PC-3 (cell line): ENCODE measurements around the gene TSPAN32. TPM values are rescaled to one million over a fixed set of nuclear protein-coding genes. Genes with fewer than 3 reads are reported as not detected.

Experiments
- ATAC-seq: fragments of 200-7000 bp; cut with Tn5 transposase; 2 replicates; pipeline ENCODE4 v1.9.1; 2020; ENCODE audit warnings: mild to moderate bottlenecking, moderate library complexity
- BruUV-seq: library from RNA; stranded (reverse); fragments of 400-500 nt; replicated peaks from 2 replicates; lab custom pipeline; 2021; lab: Mats Ljungman, UMichigan
- CTCF ChIA-PET: fragments of 300-600 bp; sonication (Branson Sonifier 250); formaldehyde crosslinking; loops from one replicate; lab custom pipeline; 2022; ENCODE audit warnings: antibody characterized with exemption; lab: Charles Lee
- POLR2A ChIA-PET: fragments of 300-600 bp; sonication (Branson Sonifier 250); formaldehyde crosslinking; loops from one replicate; lab custom pipeline; 2022; ENCODE audit warnings: antibody characterized with exemption; ENCODE audit not compliant: unreplicated experiment; lab: Charles Lee
- DNase-seq: peaks from one replicate; pipeline ENCODE4 v3.0.0-alpha.2; 2015
- H2AFZ ChIP-seq: fragments of 300-600 bp; sonication (generic); 2 replicates; pipeline ENCODE4 v1.6.0; 2016; ENCODE audit warnings: antibody characterized with exemption, low read length
- H3F3A ChIP-seq: fragments of 300-600 bp; sonication (generic); one replicate; pipeline ENCODE4 v1.6.0; 2017; ENCODE audit warnings: antibody characterized with exemption, low read length, control low read depth, mild to moderate bottlenecking; ENCODE audit not compliant: unreplicated experiment
- H3K27ac ChIP-seq: fragments of 300-600 bp; sonication (generic); 2 replicates; pipeline ENCODE4 v1.5.1; 2016; ENCODE audit warnings: mild to moderate bottlenecking, low read length
- H3K27me3 ChIP-seq: fragments of 300-600 bp; sonication (generic); 2 replicates; pipeline ENCODE4 v1.6.1; 2016; ENCODE audit warnings: low read length, mixed read lengths
- H3K36me3 ChIP-seq: fragments of 300-600 bp; sonication (generic); 2 replicates; pipeline ENCODE4 v1.6.1; 2016; ENCODE audit warnings: low read depth, mixed run types, low read length, mixed read lengths
- H3K4me1 ChIP-seq: fragments of 300-600 bp; sonication (generic); 2 replicates; pipeline ENCODE4 v1.5.1; 2016; ENCODE audit warnings: low read length; ENCODE audit not compliant: insufficient read depth
- H3K4me2 ChIP-seq: fragments of 300-600 bp; sonication (generic); 2 replicates; pipeline ENCODE4 v1.6.0; 2016; ENCODE audit warnings: low read length
- H3K4me3 ChIP-seq: fragments of 300-600 bp; sonication (generic); 2 replicates; pipeline ENCODE4 v1.5.1; 2016; ENCODE audit warnings: mild to moderate bottlenecking, low read length, mixed read lengths
- H3K79me2 ChIP-seq: fragments of 300-600 bp; sonication (generic); 2 replicates; pipeline ENCODE4 v1.6.1; 2017; ENCODE audit warnings: low read length, mixed read lengths
- H3K9ac ChIP-seq: fragments of 300-600 bp; sonication (generic); 2 replicates; pipeline ENCODE4 v1.6.0; 2016; ENCODE audit warnings: mild to moderate bottlenecking, low read length
- H3K9me2 ChIP-seq: fragments of 300-600 bp; sonication (generic); replicated peaks from 2 replicates; pipeline ENCODE4 v1.6.1; 2016; ENCODE audit warnings: mixed run types, low read length, mixed read lengths
- H3K9me3 ChIP-seq: fragments of 300-600 bp; sonication (generic); 2 replicates; pipeline ENCODE4 v1.6.1; 2016; ENCODE audit warnings: low read length, mixed read lengths
- H4K20me1 ChIP-seq: fragments of 300-600 bp; sonication (generic); 2 replicates; pipeline ENCODE4 v1.6.1; 2016; ENCODE audit warnings: low read length, mixed read lengths
- EZH2 ChIP-seq: fragments of 300-600 bp; sonication (generic); IDR thresholded peaks from one replicate; pipeline ENCODE4 v1.6.1; 2017; ENCODE audit warnings: antibody characterized with exemption, mild to moderate bottlenecking, low read length; ENCODE audit not compliant: unreplicated experiment
- EZH2phosphoT487 ChIP-seq: fragments of 300-600 bp; sonication (generic); IDR thresholded peaks from 2 replicates; pipeline ENCODE4 v1.6.1; 2018; ENCODE audit warnings: mild to moderate bottlenecking, antibody characterized with exemption, low read length, borderline replicate concordance
- intact Hi-C: fragments of 100-400 bp; cut with micrococcal nuclease; formaldehyde crosslinking; loops from 2 replicates; pipeline ENCODE4 v1.9.0; 2023
- total RNA-seq: library from RNA; depleted of rRNA; stranded (reverse); fragments of >200 nt; gene quantifications from 2 replicates; pipeline ENCODE4 v1.2.3, GENCODE V29; 2014
- TF ChIP-seq, protein P1 (sequence below): fragments of 300-600 bp; sonication (generic); conservative IDR thresholded peaks from 2 replicates; pipeline ENCODE4 v1.5.1; 2017; ENCODE audit warnings: antibody characterized with exemption, low read depth, mild to moderate bottlenecking, low read length

Gene TSPAN32
- total RNA-seq, 1 experiment from 2014 or later: not detected

DNA sequence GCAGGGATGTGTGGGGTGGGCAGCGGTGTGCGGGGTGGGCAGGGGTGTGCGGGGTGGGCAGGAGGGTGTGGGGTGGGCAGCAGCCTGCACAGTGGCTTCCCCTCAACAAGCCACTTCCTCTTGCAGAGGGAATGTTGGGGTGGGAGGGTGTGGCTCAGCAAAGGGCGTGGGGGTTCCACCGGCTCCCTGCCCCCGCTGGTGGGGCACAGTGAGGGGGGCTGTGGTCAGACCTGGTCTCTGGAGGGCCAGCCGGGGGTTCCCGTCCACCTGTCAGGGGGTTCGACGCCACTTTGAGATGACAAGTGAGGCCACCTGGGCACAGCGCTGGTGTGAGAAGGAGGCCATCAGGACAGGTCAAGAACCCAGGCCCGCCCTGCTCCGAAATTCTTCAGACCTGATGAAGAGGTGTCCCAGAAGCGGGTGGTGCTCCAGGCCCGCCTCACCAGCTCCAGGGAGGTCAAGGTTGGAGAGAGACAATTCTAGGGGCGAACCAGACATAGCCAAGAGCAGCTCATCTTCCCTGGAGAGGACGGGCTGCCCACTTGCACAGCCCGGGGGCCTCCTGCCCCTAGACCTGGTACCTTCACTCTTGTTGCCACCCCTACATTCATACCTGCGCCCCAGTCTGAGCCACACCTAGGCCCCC is 1.4 kb upstream of the TSPAN32 start:
- intact Hi-C loops: no loop called here
- Histone ChIP-seq H3K79me2 (no peaks in the 10 kb centered on the region), H3K9ac (no peak overlapping the region), H4K20me1 (no peaks in the 10 kb centered on the region), H3F3A (no peaks in the 10 kb centered on the region), H3K9me3 (no peaks in the 10 kb centered on the region), H3K4me1 (no peaks in the 10 kb centered on the region), H2AFZ (no peak overlapping the region), H3K27me3 (no peaks in the 10 kb centered on the region), H3K4me2 (no peak overlapping the region), H3K27ac (no peak overlapping the region), H3K36me3 (no peaks in the 10 kb centered on the region), H3K9me2 (no peaks in the 10 kb centered on the region), H3K4me3 (no peak overlapping the region)
- DNase-seq (no peak), ATAC-seq (no peak)
- no peak for TF ChIP-seq EZH2
- no TSS peak for BruUV-seq
- ChIA-PET POLR2A (no interaction called here), CTCF (no interaction called here)

DNA sequence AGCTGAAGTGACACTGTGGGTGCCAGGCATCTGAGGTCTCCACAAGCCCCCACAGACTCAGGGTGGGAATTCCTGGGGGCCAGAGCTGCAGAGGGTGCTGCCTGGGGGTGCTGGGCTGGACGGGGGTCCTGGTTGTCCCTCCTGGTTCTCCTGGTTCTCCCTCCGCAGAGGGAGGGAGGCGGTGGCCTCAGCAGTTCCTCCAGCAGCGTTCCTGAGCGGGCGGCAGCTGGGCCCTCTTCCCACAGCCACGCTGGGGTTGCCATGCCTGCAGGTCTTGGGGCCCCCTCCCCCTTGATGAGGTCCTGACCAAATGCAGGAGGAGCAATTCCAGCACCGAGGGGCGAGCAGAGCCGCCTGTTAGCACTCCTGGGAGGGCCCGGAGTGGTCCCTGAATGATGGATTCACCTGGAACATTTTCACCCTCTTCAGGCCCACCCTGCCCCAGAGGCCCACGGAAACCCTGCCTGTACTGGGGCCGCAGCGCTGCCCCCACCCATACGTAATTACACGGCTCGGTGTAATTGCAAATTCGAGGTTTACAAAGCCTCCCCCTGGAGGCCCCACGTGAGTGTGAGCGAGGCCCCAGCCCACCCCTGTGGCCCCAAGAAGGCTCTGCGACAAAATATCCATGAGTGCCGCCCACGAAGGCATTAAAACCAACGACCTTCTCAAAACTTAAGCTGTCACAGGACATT is 730 bp upstream of the TSPAN32 start:
- POLR2A ChIA-PET: interaction anchor here (0.6 kb wide), 1 partner anchor 77 kb away, joined by 3 read pairs; no protein-coding TSS in a partner anchor
- H3K36me3 ChIP-seq: no peaks in the 10 kb centered on the region
- intact Hi-C loops: no loop called here
- H2AFZ ChIP-seq: no peak overlapping the region
- H3K4me3 ChIP-seq: no peak overlapping the region
- ATAC-seq: no peak
- no peak for DNase-seq
- H4K20me1 ChIP-seq: no peaks in the 10 kb centered on the region
- no peaks in the 10 kb centered on the region for H3K79me2 ChIP-seq
- no peaks in the 10 kb centered on the region for H3K27me3 ChIP-seq
- TF ChIP-seq EZH2 (no peak), EZH2phosphoT487 (no peak)
- TF ChIP-seq, protein P1, sequence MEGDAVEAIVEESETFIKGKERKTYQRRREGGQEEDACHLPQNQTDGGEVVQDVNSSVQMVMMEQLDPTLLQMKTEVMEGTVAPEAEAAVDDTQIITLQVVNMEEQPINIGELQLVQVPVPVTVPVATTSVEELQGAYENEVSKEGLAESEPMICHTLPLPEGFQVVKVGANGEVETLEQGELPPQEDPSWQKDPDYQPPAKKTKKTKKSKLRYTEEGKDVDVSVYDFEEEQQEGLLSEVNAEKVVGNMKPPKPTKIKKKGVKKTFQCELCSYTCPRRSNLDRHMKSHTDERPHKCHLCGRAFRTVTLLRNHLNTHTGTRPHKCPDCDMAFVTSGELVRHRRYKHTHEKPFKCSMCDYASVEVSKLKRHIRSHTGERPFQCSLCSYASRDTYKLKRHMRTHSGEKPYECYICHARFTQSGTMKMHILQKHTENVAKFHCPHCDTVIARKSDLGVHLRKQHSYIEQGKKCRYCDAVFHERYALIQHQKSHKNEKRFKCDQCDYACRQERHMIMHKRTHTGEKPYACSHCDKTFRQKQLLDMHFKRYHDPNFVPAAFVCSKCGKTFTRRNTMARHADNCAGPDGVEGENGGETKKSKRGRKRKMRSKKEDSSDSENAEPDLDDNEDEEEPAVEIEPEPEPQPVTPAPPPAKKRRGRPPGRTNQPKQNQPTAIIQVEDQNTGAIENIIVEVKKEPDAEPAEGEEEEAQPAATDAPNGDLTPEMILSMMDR: no peak
- no TSS peak for BruUV-seq
- no peaks in the 10 kb centered on the region for H3K9me2 ChIP-seq
- no peaks in the 10 kb centered on the region for H3K4me1 ChIP-seq
- no peak overlapping the region for H3K27ac ChIP-seq
- H3K4me2 ChIP-seq: no peak overlapping the region
- no peak overlapping the region for H3K9ac ChIP-seq
- H3F3A ChIP-seq: no peaks in the 10 kb centered on the region
- H3K9me3 ChIP-seq: no peaks in the 10 kb centered on the region
- CTCF ChIA-PET: interaction anchor here (0.6 kb wide), 1 partner anchor 77 kb away, joined by 9 read pairs; no protein-coding TSS in a partner anchor

DNA sequence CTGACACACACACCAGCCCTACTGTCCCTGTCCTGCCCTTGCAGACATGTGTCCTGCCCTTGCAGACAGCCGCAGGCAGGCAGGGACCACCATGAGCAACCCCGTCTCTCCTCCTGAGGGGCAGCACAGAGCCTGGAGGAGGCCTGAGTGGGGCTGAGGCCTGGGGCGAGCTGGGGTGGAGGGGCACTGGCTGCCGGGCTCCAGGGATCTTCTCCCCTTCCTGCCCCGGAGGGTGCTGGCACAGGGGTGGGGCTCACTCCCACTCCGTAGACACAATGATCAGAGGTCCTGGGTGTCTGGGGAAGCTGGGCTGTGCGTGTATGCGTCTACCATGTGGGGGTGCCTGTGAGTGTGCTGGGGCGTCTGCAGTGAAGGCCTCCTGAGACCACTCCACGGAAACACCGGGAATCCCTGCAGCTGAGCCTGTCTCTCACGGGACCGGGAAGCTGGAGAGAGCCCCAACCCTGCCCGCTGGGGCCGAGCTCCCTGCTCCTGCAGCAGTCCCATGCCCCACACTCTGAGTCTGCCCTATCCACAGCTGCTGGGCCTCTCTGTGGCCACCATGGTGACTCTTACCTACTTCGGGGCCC is 588 bp downstream of the TSPAN32 start:
- no peaks in the 10 kb centered on the region for H3K79me2 ChIP-seq
- H3F3A ChIP-seq: no peaks in the 10 kb centered on the region
- intact Hi-C loops: no loop called here
- H3K4me1 ChIP-seq: no peaks in the 10 kb centered on the region
- no peaks in the 10 kb centered on the region for H4K20me1 ChIP-seq
- H3K9me2 ChIP-seq: no peaks in the 10 kb centered on the region
- no peak overlapping the region for H3K4me3 ChIP-seq
- ATAC-seq (no peak), DNase-seq (no peak)
- no peak overlapping the region for H3K27ac ChIP-seq
- no TSS peak for BruUV-seq
- CTCF ChIA-PET: interaction anchor here (0.6 to 0.8 kb wide), 2 partner anchors 115 to 152 kb away, joined by 3 read pairs; no protein-coding TSS in a partner anchor
- no peak overlapping the region for H2AFZ ChIP-seq
- POLR2A ChIA-PET: no interaction called here
- no peaks in the 10 kb centered on the region for H3K36me3 ChIP-seq
- TF ChIP-seq, protein P1: no peak
- TF ChIP-seq EZH2 (no peak), EZH2phosphoT487 (no peak)
- no peak overlapping the region for H3K9ac ChIP-seq
- H3K4me2 ChIP-seq: no peak overlapping the region
- no peaks in the 10 kb centered on the region for H3K27me3 ChIP-seq
- no peaks in the 10 kb centered on the region for H3K9me3 ChIP-seq
